ENCODE measurements around the gene CRADD. TPM values are rescaled to one million over a fixed set of nuclear protein-coding genes. Genes with fewer than 3 reads are reported as not detected.

CRADD gene
- total RNA-seq, 1 donor from 2014 or later = not detected

DNA sequence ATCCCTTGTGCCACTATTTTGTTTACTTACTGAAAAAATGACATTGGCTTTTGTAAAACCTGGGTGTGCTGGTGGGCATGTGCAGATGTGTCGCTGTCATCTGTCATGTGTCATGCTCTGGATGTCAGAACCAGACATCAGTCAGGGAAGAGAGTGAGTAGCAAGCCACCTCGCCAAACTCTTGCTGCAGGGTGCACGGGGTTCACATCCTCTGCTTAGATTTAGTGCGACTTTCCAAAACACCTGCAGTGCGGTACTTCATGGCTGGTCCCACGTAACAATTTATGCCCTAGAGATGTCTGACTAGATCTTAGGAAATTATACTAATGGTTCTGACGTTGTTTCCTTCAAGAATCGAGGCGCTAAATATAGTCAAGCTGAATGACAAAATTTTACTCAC lies 106.7 kb downstream of the CRADD start:
- Histone ChIP-seq H3K36me3 (no peaks in the 10 kb centered on the region), H3K4me3 (no peak overlapping the region), H3K4me1 (peaks cover 14 to 45% of the 10 kb centered on the region in 2 donors), H3K27me3 (no peaks in the 10 kb centered on the region), H3K27ac (peak overlapping the region; percentile 78 to 86), H3K9me3 (no peaks in the 10 kb centered on the region)
- TF ChIP-seq, protein P1, sequence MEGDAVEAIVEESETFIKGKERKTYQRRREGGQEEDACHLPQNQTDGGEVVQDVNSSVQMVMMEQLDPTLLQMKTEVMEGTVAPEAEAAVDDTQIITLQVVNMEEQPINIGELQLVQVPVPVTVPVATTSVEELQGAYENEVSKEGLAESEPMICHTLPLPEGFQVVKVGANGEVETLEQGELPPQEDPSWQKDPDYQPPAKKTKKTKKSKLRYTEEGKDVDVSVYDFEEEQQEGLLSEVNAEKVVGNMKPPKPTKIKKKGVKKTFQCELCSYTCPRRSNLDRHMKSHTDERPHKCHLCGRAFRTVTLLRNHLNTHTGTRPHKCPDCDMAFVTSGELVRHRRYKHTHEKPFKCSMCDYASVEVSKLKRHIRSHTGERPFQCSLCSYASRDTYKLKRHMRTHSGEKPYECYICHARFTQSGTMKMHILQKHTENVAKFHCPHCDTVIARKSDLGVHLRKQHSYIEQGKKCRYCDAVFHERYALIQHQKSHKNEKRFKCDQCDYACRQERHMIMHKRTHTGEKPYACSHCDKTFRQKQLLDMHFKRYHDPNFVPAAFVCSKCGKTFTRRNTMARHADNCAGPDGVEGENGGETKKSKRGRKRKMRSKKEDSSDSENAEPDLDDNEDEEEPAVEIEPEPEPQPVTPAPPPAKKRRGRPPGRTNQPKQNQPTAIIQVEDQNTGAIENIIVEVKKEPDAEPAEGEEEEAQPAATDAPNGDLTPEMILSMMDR (IDR thresholded peaks at IDR 0.05) = no peak
- no peak for DNase-seq (ENCODE audit: low spot score in 2 of 2)
- intact Hi-C loops (cut with DNase I) = loop anchor here (2.0 kb wide), 2 partner anchors 29 to 291 kb away; no protein-coding TSS in a partner anchor

DNA sequence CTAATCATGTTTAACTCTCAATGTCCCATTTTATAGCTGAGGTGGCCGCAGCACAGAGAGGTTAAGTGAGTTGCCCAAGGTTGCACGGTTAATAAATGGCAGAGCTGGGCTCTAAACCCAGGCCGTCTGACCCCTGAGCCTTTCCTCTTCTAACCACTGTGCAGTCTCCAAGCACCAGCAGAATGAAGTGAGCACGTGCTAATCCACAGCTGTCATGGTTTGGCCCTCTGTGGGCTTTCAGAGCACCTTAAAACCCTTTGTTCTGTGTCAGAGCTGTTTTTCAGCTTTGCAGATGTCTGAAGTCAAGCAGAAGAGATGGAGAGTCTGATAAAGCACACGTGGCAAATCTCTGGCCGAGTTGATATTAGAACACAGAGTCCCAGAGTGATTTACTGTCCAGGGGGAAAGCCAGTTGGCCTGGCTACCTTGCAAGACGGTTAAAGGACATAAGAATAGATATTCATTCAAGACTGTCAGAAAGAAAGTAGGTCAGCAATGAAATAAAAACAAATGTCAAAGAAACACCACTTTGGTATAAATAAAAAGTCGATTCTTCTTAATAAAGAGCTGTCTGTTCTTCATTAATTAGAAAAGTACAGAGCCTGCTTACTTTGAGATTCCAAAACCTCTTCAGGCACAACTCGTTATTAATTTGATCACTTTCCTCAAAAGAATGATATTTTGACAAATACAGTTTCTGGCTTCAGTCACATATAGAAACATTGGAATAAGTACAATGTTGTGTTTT lies 107.3 kb downstream of the CRADD start:
- Histone ChIP-seq H3K4me1 (peaks cover 14 to 38% of the 10 kb centered on the region in 2 donors), H3K27ac (peak overlapping the region; percentile 78 to 86), H3K4me3 (peak overlapping the region; percentile 12 to 27), H3K27me3 (no peaks in the 10 kb centered on the region), H3K9me3 (no peaks in the 10 kb centered on the region), H3K36me3 (no peaks in the 10 kb centered on the region)
- intact Hi-C loops (cut with DNase I) = loop anchor here (2.0 kb wide), 2 partner anchors 28 to 290 kb away; no protein-coding TSS in a partner anchor
- TF ChIP-seq, protein P1 (IDR thresholded peaks at IDR 0.05) = no peak
- peak in 1 of 2 donors; percentile 70 for DNase-seq (ENCODE audit: low spot score in 2 of 2)

DNA sequence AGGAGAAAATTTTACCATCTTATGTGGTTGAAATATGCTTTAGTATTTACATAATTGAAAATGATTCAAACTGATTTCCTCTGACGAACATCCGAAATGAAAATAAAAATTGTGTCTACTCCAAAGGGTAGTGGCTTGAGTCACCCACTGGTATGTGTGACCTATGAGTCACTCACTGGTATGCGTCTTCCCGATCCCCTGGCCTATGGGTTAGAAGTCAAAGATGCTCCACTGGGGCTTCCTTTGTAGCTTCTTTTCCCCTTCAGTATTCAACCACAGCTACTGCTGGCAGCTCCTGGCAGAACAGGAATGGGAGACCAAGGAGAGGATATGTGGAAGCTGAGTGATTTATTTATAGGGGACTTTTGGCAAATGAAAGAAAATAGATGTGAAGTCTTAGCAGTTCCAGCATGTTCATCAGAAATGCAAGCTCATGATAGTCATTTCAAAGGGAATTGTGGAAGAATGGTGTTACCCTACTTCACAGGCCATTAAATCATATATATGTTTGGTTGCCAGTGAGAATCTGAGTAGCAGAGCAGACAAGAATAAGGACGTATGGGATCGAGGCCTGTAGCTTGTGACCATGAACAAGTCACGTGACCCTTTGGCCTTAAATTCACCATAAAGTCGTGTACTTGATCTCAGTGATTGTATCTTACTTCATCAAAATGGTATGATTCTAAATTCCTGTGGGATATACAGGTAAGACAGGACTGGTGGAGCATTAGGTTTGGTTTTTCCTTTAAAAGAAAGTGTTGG lies 108.3 kb downstream of the CRADD start:
- peak; percentile 29 to 85 for DNase-seq (ENCODE audit: low spot score in 2 of 2)
- intact Hi-C loops (cut with DNase I) = loop anchor here (2.0 kb wide), 2 partner anchors 27 to 289 kb away; no protein-coding TSS in a partner anchor
- H3K9me3 ChIP-seq = no peaks in the 10 kb centered on the region
- TF ChIP-seq, protein P1 (IDR thresholded peaks at IDR 0.05) = no peak
- peak overlapping the region in 1 of 2 donors; percentile 24 for H3K4me3 ChIP-seq
- no peaks in the 10 kb centered on the region for H3K27me3 ChIP-seq
- H3K36me3 ChIP-seq = no peaks in the 10 kb centered on the region
- peak overlapping the region; percentile 78 to 86 for H3K27ac ChIP-seq
- H3K4me1 ChIP-seq = peaks cover 14 to 35% of the 10 kb centered on the region in 2 donors

DNA sequence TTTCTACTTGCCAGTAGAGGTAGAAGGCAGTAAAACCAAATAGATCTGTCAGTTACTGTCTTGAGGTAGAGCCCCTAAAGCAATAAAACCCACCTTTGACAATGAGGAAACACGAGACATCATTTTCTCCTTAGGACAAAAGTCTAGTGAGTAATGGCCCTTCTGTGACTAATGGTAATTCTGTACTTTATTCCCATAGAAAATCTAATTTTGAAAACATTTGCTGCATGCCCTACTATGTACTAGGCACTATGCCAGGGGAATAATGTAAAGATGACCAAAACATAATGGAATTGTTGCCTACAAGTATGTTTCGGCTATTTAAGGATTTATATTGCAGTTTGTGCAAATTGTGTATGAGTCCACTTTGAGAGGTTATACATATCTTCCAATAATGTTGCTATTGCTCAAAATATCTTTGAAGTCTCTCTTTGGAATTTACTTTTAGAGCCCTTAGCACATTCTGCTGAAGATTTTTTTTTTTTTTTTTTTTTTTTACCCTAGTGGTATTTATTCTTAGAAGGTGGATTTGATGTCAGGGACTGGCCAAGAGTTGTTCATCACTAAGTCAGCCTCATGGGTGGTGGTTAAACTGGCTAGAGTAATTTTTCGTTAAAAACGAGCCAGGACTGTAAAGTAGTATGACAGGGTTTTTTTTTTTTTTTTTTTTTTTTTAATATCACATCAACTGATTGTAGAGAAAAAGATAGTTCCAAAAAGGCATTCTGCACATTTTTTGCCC lies 109.7 kb downstream of the CRADD start:
- no peak for DNase-seq (ENCODE audit: low spot score in 2 of 2)
- peaks cover 14 to 35% of the 10 kb centered on the region in 2 donors for H3K4me1 ChIP-seq
- no peaks in the 10 kb centered on the region for H3K9me3 ChIP-seq
- TF ChIP-seq, protein P1 (IDR thresholded peaks at IDR 0.05) = no peak
- no peaks in the 10 kb centered on the region for H3K27me3 ChIP-seq
- H3K27ac ChIP-seq = peak overlapping the region; percentile 78 to 86
- intact Hi-C loops (cut with DNase I) = no loop called here
- H3K4me3 ChIP-seq = no peak overlapping the region
- H3K36me3 ChIP-seq = no peaks in the 10 kb centered on the region

DNA sequence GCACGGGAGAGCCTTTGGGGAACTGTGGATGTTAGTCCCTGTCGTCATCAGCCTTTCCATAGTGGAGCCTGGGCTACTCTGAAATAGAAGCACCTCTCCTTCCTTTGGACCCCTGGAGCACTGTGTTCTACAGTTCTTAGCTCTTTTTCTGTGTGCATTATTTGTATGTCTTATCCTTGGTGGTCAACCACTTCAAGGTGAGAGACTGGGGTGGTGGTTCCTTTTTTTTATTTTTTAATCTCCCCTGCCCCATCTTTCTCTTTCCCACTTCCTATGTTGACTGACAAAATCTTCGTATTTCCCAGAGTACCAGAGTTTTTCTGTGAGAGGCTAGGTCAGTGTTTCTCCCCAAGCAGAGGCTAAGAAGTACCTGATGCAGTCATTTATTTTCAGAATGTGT lies 111.7 kb downstream of the CRADD start:
- Histone ChIP-seq H3K36me3 (no peaks in the 10 kb centered on the region), H3K9me3 (no peaks in the 10 kb centered on the region), H3K27me3 (no peaks in the 10 kb centered on the region), H3K4me3 (no peak overlapping the region), H3K4me1 (peaks cover 12 to 30% of the 10 kb centered on the region in 2 donors), H3K27ac (no peak overlapping the region)
- no peak for DNase-seq (ENCODE audit: low spot score in 2 of 2)
- TF ChIP-seq, protein P1 (IDR thresholded peaks at IDR 0.05) = no peak
- intact Hi-C loops (cut with DNase I) = loop anchor here (2.0 kb wide), 1 partner anchor 14 kb away; no protein-coding TSS in a partner anchor
